PFSK-1 (cell line): ENCODE measurements around the gene CD96.

Experiments
- FOXP2 ChIP-seq: optimal IDR thresholded peaks from 2 replicates; pipeline ENCODE3; 2011; ENCODE audit warnings: borderline replicate concordance, control low read depth, inconsistent platforms; ENCODE audit not compliant: insufficient read depth; ENCODE audit errors: extremely low read length, extremely low read depth
- POLR2AphosphoS5 ChIP-seq: IDR thresholded peaks from 2 replicates; pipeline ENCODE4 v1.6.1; 2012; ENCODE audit warnings: low read depth, mild to moderate bottlenecking, control low read depth, low read length, moderate library complexity
- REST ChIP-seq, 2 experiments: IDR thresholded peaks; 2 replicates each; pipeline versions ENCODE4 v1.6.1 to v1.8.0; 2011 to 2012; ENCODE audit warnings: low read depth in 2 of 2, low read length in 2 of 2, control low read depth in 1 of 2, inconsistent platforms in 1 of 2, mild to moderate bottlenecking in 1 of 2, moderate library complexity in 1 of 2; ENCODE audit not compliant: insufficient read depth in 1 of 2
- SIN3A ChIP-seq: IDR thresholded peaks from 2 replicates; pipeline ENCODE4 v1.6.1; 2012; ENCODE audit warnings: mild to moderate bottlenecking, low read length, moderate library complexity, borderline replicate concordance; ENCODE audit not compliant: insufficient read depth
- TAF1 ChIP-seq: IDR thresholded peaks from 2 replicates; pipeline ENCODE4 v1.6.1; 2012; ENCODE audit warnings: low read length, control low read depth, borderline replicate concordance; ENCODE audit not compliant: insufficient read depth

Gene CD96

DNA sequence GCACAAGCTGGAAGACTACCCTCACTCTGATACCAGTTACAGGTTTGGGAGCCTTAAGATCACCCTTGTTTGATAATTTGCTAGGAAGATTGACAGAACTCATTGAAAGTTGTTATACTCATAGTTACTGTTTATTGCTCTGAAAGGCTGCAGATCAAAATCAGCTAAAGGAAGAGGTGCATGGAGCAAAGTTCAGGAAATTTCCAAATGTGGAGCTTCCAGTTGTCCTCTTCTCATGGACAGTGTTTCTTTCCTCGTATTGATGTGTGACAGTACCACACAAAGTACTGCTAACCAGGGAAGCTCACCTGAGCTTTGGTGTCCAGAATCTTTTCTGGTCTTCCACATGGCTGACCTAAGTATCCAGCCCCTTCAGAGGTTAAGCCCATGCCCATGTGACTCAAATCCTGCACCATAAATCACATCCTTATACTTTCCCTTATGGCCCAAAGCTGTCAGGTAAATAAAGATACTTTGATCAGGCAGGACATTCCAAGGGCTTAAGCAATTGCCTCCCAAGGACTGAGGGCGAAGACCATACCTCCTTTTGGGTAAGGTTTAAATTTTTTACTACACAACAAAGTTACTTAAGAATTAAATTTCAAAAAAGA lies 146.3 kb downstream of the CD96 start:
- TF ChIP-seq SIN3A, result no peak

DNA sequence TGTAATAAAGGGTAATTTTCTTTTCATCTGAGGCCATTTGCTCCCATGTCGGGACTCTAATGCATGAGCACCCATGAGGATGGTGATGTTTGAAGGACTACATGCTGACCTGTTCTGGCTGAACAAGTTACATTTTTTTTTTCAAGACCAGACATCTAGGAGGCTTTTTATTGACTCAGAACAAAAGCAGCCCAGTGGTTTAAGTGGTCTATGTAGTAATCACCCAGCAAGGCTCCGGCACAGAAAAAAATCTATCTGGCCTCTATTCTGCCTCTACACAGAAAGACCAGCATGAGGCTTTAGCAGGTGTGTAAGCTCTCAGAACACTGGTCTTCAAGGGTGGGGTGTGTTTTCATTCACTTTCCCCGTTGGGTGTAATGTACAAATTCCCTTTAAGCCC lies 148.2 kb downstream of the CD96 start:
- TF ChIP-seq SIN3A (no peak), POLR2AphosphoS5 (no peak), TAF1 (no peak), REST (IDR thresholded peaks at IDR 0.05; ENCODE audit: insufficient read depth in 1 of 2, low read depth in 2 of 2, low read length in 2 of 2) (no peak), FOXP2 (no peak)

GRCh38 chr3:111691293-111691909 lies 149.4 kb downstream of the CD96 start:
- TF ChIP-seq TAF1 (no peak), POLR2AphosphoS5 (no peak), REST (IDR thresholded peaks at IDR 0.05; ENCODE audit: insufficient read depth in 1 of 2, low read depth in 2 of 2, low read length in 2 of 2) (no peak), SIN3A (no peak), FOXP2 (no peak)

DNA sequence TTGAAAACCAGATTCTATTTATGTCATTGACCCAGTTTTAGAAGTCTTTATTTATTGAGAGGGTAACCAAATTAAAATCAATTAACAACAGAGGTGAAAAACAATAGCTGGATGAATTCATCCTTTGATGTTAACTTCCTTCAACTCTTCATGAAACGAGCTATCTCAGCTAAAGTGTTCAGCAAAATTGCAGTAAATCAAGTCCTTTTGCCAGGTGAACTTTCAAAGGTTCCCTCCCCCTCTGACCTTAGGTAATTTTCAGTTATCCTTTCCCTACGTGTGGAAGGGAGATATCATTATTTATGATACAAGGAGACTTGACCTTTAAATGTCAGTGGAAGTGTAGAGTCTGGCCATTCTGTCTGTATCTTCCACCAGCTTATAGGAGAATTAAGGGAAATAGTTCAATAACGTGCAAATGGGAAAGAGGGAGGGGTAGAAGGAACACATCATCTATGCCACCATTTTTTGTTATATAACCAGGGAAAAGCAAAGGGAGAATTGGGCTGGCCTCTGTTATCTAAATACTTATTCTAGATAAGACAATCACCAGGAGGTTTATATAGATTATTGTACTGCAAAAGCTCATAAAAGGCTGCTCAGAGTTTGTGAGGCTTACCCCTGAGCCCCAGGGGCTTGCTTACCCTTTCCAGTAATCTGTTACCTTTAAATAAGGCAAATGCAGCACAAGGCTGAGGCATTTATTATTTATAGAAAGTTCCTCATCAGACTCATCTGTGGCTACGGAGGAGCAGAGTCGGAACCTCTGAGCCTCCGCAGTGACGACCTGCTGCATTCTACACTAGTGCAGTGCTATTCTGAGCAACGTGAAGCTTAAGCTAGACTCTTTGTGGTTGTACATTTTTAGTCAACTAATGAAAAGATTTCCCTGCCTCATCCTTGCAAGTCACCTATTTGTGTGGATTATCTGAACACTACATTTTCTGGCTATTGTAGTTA lies 150.9 kb downstream of the CD96 start:
- TF ChIP-seq REST (IDR thresholded peaks at IDR 0.05; ENCODE audit: insufficient read depth in 1 of 2, low read depth in 2 of 2, low read length in 2 of 2) (no peak), SIN3A (no peak), FOXP2 (no peak), TAF1 (no peak), POLR2AphosphoS5 (no peak)

- TF ChIP-seq FOXP2 (no peak), TAF1 (no peak), REST (IDR thresholded peaks at IDR 0.05; ENCODE audit: insufficient read depth in 1 of 2, low read depth in 2 of 2, low read length in 2 of 2) (no peak), POLR2AphosphoS5 (no peak), SIN3A (no peak)
These were observed 152.5 kb downstream of the CD96 start for GRCh38 chr3:111694471-111694870.
